Upper lobe of left lung (tissue), 6 donors: ENCODE measurements around the gene PTCD2. TPM values are rescaled to one million over a fixed set of nuclear protein-coding genes. Genes with fewer than 3 reads are reported as not detected.

Experiments used
- ATAC-seq, 2 donors: fragments of 200-7000 bp; cut with Tn5 transposase; one replicate each; pipeline ENCODE4 v1.9.1; 2022; ENCODE audit warnings: mild to moderate bottlenecking in 2 of 2, moderate library complexity in 2 of 2; ENCODE audit not compliant: low FRiP score in 2 of 2
- DNase-seq, 2 donors: peaks; one replicate each; pipeline ENCODE4 v3.0.0-alpha.2; 2019 to 2020
- H3K27ac ChIP-seq, 4 donors: fragments of 200-600 bp; sonication (generic); one replicate each; pipeline ENCODE4 v1.5.1; 2016 to 2019
- H3K27me3 ChIP-seq, 4 donors: fragments of 200-600 bp; sonication (generic); one replicate each; pipeline ENCODE4 v1.5.1; 2017 to 2019
- H3K36me3 ChIP-seq, 4 donors: fragments of 200-600 bp; sonication (generic); one replicate each; pipeline ENCODE4 v1.5.1; 2016 to 2019
- H3K4me1 ChIP-seq, 4 donors: fragments of 200-600 bp; sonication (generic); one replicate each; pipeline ENCODE4 v1.5.1; 2018 to 2019
- H3K4me3 ChIP-seq, 4 donors: fragments of 200-600 bp; sonication (generic); one replicate each; pipeline ENCODE4 v1.5.1; 2017 to 2019; ENCODE audit warnings: mild to moderate bottlenecking in 2 of 4, moderate library complexity in 1 of 4
- H3K9me3 ChIP-seq, 4 donors: fragments of 200-600 bp; sonication (generic); one replicate each; pipeline ENCODE4 v1.5.1; 2018 to 2019
- CTCF ChIP-seq, 6 experiments: fragments of 450-650 bp in 4 of 6; fragments of 200-600 bp in 2 of 6; sonication (generic) in 2 of 6; IDR thresholded peaks; one replicate each; pipeline ENCODE4 v1.5.1; 2016 to 2019; ENCODE audit warnings: antibody characterized with exemption in 6 of 6
- EP300 ChIP-seq, 4 donors: sonication (generic); formaldehyde crosslinking; IDR thresholded peaks; one replicate each; pipeline ENCODE4 v1.5.1; 2017; ENCODE audit warnings: antibody characterized with exemption in 4 of 4, control low read depth in 2 of 4
- POLR2A ChIP-seq, 4 donors: fragments of 450-650 bp; IDR thresholded peaks; one replicate each; pipeline ENCODE4 v1.5.1; 2016 to 2017; ENCODE audit warnings: antibody characterized with exemption in 4 of 4, mild to moderate bottlenecking in 2 of 4
- POLR2AphosphoS5 ChIP-seq, 2 donors: sonication (generic); formaldehyde crosslinking; IDR thresholded peaks; one replicate each; pipeline ENCODE4 v1.5.1; 2017; ENCODE audit warnings: antibody characterized with exemption in 2 of 2
- WGBS, 2 donors: methylation state at CpG; one replicate each; pipeline ENCODE4 v1.1.5; 2017 to 2018; 5-methylcytosine and 5-hydroxymethylcytosine counted together
- total RNA-seq, 6 donors: library from RNA; depleted of rRNA in 4 of 6; stranded (reverse); fragments of >200 nt in 4 of 6; gene quantifications; one replicate each; pipeline versions ENCODE4 v1.1.0 to v1.2.1, GENCODE V29; 2016 to 2021
- donor health status: DM: no; HTN: no; CAD: no; lungs with moderate emphysema.
- donor health status: DM: no; HTN: yes; CAD: no; lungs with severe emphysema.

PTCD2 gene
- total RNA-seq, 6 donors from 2014 or later, result 3.1 to 17.8 (median 5.9) TPM

- H3K4me3 ChIP-seq, result no peak overlapping the region
- H3K27me3 ChIP-seq, result no peaks in the 10 kb centered on the region
- peaks cover 0 to 15% (median 3%) of the 10 kb centered on the region in 4 donors for H3K36me3 ChIP-seq
- no peak for TF ChIP-seq POLR2A (IDR thresholded peaks at IDR 0.05)
- TF ChIP-seq CTCF (IDR thresholded peaks at IDR 0.05), result no peak
- TF ChIP-seq POLR2AphosphoS5 (IDR thresholded peaks at IDR 0.05), result no peak
- TF ChIP-seq EP300 (IDR thresholded peaks at IDR 0.05), result no peak
- no peaks in the 10 kb centered on the region for H3K9me3 ChIP-seq
- 94 to 95% methylated on average over 5 of the region's 5 CpGs for WGBS, 2 donors
- DNase-seq (no peak), ATAC-seq (no peak)
- peaks cover 0 to 2% (median 0%) of the 10 kb centered on the region in 4 donors for H3K4me1 ChIP-seq
- no peak overlapping the region for H3K27ac ChIP-seq
Measured at GRCh38 chr5:72298711-72299110, 21.5 kb upstream of the PTCD2 start.

GRCh38 chr5:72300590-72301339 lies 19.4 kb upstream of the PTCD2 start:
- no peak for ATAC-seq

GRCh38 chr5:72301557-72301956 lies 18.6 kb upstream of the PTCD2 start:
- Histone ChIP-seq H3K27me3 (no peaks in the 10 kb centered on the region), H3K36me3 (peaks cover 0 to 6% (median 0%) of the 10 kb centered on the region in 4 donors), H3K4me3 (no peak overlapping the region), H3K27ac (no peak overlapping the region), H3K4me1 (peaks cover 0 to 6% (median 1%) of the 10 kb centered on the region in 4 donors), H3K9me3 (no peaks in the 10 kb centered on the region)
- WGBS, 2 donors, result 92 to 97% methylated on average over 6 of the region's 6 CpGs
- DNase-seq (no peak), ATAC-seq (no peak)
- no peak for TF ChIP-seq EP300 (IDR thresholded peaks at IDR 0.05)
- no peak for TF ChIP-seq POLR2A (IDR thresholded peaks at IDR 0.05)
- TF ChIP-seq POLR2AphosphoS5 (IDR thresholded peaks at IDR 0.05), result no peak
- TF ChIP-seq CTCF (IDR thresholded peaks at IDR 0.05), result no peak

More at GRCh38 chr5:72300590-72301339, 19.4 kb upstream of the PTCD2 start:
- TF ChIP-seq CTCF (IDR thresholded peaks at IDR 0.05) (no peak), EP300 (IDR thresholded peaks at IDR 0.05) (no peak), POLR2AphosphoS5 (IDR thresholded peaks at IDR 0.05) (no peak), POLR2A (IDR thresholded peaks at IDR 0.05) (no peak)
- Histone ChIP-seq H3K9me3 (no peaks in the 10 kb centered on the region), H3K36me3 (peaks cover 0 to 10% (median 3%) of the 10 kb centered on the region in 4 donors), H3K4me1 (peaks cover 0 to 3% (median 0%) of the 10 kb centered on the region in 4 donors), H3K27me3 (no peaks in the 10 kb centered on the region), H3K4me3 (no peak overlapping the region), H3K27ac (no peak overlapping the region)
- DNase-seq, result no peak
- WGBS, 2 donors, result 87 to 88% methylated on average over 1 of the region's 1 CpG

- no peak for DNase-seq
- Histone ChIP-seq H3K9me3 (no peaks in the 10 kb centered on the region), H3K27me3 (no peaks in the 10 kb centered on the region), H3K4me1 (peaks cover 2 to 6% (median 5%) of the 10 kb centered on the region in 4 donors), H3K4me3 (no peak overlapping the region), H3K27ac (no peak overlapping the region), H3K36me3 (peaks cover 0 to 5% (median 0%) of the 10 kb centered on the region in 4 donors)
- no peak for ATAC-seq
- WGBS, 2 donors, result 76 to 81% methylated on average over 3 of the region's 3 CpGs
- TF ChIP-seq EP300 (IDR thresholded peaks at IDR 0.05), result no peak
- no peak for TF ChIP-seq CTCF (IDR thresholded peaks at IDR 0.05)
- no peak for TF ChIP-seq POLR2AphosphoS5 (IDR thresholded peaks at IDR 0.05)
- no peak for TF ChIP-seq POLR2A (IDR thresholded peaks at IDR 0.05)
Measured at GRCh38 chr5:72302171-72302570, 18.0 kb upstream of the PTCD2 start.
